HG03378 (cell line): ENCODE results near the gene DNAI4.
"Not testable (repeated sequence)": the region's sequence is repeated elsewhere in the genome, so short reads cannot be mapped to it uniquely, and the experiment has no call there.

Experiments used
- ATAC-seq: cut with Tn5 transposase; IDR thresholded peaks from one replicate; pipeline ENCODE4 v1.9.1; 2021; ENCODE audit warnings: mild to moderate bottlenecking, moderate library complexity; ENCODE audit not compliant: unreplicated experiment

Gene DNAI4

GRCh38 chr1:66833112-66833511 is 91.5 kb downstream of the DNAI4 start:
- ATAC-seq, result no peak

- ATAC-seq, result no peak
Measured at GRCh38 chr1:66831529-66832239, 93.0 kb downstream of the DNAI4 start.

- ATAC-seq, result no peak
Measured at GRCh38 chr1:66824771-66825170, 99.9 kb downstream of the DNAI4 start.

- no peak for ATAC-seq
Measured at GRCh38 chr1:66809736-66810326, 114.8 kb downstream of the DNAI4 start.

- ATAC-seq, result no peak
Measured at GRCh38 chr1:66809245-66809644, 115.4 kb downstream of the DNAI4 start.

DNA sequence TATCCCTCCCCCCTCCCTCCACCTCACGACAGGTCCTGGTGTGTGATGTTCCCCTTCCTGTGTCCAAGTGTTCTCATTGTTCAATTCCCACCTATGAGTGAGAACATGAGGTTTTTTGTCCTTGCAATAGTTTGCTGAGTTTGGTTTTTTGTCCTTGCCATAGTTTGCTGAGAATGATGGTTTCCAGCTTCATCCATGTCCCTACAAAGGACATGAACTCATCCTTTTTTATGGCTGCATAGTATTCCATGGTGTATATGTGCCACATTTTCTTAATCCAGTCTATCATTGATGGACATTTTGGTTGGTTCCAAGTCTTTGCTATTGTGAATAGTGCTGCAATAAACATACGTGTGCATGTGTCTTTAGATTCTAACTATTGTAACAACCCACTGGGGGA is 128.8 kb downstream of the DNAI4 start:
- not testable (repeated sequence) for ATAC-seq

DNA sequence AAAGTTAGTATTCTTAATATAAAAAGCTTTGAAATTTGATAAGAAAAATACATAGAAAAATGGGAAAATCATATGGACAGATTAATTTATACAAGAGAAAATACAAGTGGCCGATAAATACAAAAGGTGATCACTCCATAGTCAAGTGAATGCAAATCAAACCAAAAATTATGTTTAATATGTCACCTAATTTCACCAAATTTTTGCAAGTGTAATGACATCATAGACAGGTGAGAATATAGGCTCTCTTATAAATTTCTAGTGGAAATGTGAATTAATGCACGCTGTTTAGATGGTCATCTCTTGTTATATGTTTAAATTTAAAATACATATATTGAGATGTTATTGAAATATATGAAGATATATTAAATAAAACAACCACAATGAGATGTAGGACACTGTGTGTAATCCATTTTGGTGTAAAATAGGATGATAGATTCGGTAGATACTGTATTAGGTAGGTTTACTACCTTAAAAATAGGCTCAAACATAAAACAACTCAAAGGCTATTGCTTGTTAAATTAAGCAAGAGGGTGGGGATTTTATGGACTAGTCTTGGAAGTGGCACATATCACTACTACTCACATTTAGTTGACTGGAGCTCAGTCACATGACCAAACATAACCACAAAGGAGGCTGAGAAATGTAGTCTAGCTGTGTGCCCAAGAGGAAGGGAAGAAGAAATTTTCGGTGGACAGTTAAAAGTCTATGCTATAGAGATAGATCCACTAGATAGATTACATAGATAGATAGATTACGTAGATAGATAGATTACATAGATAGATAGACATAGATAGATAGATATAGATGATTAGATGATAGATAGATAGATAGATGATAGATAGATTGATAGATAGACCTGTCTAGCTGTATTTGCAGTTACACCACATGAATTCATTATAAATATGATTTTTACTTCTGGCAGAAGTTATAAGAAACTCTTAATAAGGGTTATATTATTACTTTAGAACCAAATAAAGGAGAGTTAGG is 132.7 kb downstream of the DNAI4 start:
- ATAC-seq, result no peak

DNA sequence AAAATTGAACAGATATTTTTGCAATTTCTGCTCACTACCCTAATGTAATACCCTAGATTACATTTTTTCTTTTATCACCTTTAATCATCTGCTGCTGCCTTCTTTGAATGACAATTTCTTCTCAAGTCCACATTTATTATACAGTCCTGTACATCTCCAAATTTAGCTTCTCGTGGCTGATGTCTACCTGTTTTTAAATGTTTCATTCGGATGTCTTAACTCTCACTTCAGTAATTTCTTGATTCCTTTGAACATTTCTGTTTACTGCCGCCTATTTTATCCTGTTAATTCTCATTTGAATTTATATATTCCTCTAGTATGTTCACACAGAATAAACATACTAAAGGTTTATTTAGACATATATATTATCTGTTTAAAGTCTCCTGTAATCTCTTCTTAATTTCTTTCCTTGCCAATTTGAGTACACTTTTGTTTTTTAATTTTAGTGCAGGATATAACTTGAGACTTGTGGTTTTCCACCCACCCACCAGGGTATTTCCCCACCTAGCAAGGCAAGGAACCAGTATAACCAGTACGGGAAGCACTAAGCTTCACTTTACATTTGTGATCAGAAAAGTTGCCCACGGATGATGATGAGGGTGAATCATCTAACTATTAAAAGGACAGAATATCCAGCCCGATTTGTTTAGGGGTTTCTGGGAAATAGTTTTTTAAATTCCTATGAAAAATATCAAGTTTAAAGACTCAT is 136.3 kb downstream of the DNAI4 start:
- ATAC-seq, result peak; percentile 93

DNA sequence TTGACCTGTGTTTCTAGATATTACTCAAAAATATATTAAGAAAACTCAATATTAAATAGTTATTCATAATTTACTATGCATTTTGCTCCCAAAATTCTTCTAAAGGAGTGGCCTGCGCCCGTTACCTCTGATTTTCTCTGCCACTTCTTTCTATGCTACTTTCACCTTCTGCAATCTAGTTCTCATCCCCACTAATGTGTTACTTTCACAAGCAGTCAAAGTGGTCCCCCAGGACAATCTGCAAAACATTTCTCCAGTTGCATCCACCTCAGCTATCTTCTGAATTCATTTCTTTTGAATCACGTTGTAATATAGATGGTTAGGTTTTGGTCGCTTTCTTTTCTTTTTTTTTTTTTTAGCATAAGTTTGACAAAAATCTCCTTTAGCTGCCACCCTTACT is 137.0 kb downstream of the DNAI4 start:
- peak; percentile 55 for ATAC-seq

- ATAC-seq, result not testable (repeated sequence)
Measured at GRCh38 chr1:66785800-66786199, 138.9 kb downstream of the DNAI4 start.

GRCh38 chr1:66779475-66780078 is 145.1 kb downstream of the DNAI4 start:
- ATAC-seq, result no peak

DNA sequence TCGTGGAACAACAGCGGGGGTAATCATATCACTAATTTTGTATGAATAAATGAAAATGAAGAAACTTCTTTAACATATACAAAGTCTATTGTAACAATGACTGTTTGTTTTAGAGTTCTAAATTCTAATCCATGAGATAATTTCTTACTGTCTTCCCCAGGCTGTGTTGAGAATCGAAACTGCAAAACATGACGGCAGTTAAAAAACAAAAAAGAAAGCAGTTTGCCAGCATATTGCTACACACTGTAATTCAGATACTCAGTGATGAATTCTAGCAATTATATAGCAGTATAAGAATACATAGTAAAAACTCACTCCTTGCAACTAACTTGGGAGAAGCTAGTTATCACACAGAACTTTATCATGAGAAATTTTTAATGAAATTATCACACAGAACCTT is 145.7 kb downstream of the DNAI4 start:
- ATAC-seq, result no peak

- ATAC-seq, result no peak
Measured at GRCh38 chr1:66778266-66778665, 146.4 kb downstream of the DNAI4 start.

- no peak for ATAC-seq
Measured at GRCh38 chr1:66777831-66778230, 146.8 kb downstream of the DNAI4 start.

GRCh38 chr1:66775646-66776045 is 149.0 kb downstream of the DNAI4 start:
- no peak for ATAC-seq

GRCh38 chr1:66774438-66774837 is 150.2 kb downstream of the DNAI4 start:
- ATAC-seq, result no peak

GRCh38 chr1:66773227-66773626 is 151.4 kb downstream of the DNAI4 start:
- ATAC-seq, result no peak

- no peak for ATAC-seq
Measured at GRCh38 chr1:66770694-66771093, 154.0 kb downstream of the DNAI4 start.

- ATAC-seq, result no peak
Measured at GRCh38 chr1:66770240-66770639, 154.4 kb downstream of the DNAI4 start.

DNA sequence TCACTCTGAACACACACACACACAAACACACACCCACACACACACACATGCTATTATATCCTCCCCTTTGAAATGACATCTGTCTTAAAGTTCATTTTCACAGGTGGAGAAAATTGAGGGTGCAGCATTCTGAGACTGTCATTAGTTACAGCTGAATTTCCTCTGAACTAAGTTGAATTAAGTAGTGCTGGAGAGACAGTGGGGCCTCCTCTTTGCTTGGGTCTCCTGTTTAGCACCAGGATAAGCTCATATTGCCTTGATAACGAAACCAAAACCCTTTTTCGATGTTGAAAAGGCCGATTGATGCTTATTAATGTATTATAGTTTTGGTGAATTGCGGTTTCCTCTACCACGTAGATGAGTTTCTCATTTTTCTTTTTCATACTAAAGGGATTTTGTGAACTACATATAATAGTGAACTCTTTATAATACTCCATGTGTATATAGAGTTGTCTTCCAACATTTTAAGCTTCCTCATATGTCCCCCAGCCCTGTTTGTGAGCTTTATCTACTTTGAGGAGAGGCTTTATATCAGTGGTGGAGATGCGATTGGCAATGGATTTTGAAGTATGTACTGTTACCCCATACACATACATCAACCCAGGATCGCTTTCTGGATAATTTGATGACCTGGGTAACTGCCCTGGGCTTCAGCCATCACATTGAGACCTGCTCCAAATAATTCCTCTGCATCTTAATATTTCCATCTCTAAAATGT is 155.0 kb downstream of the DNAI4 start:
- no peak for ATAC-seq
